Measurements from ENCODE around the gene CHD5.

CHD5 gene

GRCh38 chr1:6133146-6133895 is 46.8 kb downstream of the CHD5 start:
- no peak for DNase-seq (ENCODE audit: low spot score)

DNA sequence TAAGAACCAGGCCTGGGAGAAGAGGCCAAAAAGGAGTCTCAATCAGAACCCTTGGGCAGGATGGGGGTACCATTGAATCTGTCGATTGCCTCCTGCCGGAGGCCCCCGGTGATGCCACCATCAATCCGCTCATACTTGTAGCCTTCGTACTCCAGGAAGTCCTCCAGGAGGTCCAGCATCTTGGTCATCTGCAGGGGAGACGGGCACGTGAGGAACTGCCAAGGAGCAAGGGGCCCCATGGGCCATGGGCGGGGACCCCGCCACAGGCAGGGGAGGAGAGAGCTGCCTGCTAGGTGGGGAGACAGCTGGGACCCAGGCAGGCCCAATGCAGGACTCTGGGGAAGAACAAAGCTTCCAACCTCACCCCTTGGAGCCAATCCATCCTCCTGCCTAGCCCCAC is 48.6 kb downstream of the CHD5 start:
- DNase-seq (ENCODE audit: low spot score) = no peak

DNA sequence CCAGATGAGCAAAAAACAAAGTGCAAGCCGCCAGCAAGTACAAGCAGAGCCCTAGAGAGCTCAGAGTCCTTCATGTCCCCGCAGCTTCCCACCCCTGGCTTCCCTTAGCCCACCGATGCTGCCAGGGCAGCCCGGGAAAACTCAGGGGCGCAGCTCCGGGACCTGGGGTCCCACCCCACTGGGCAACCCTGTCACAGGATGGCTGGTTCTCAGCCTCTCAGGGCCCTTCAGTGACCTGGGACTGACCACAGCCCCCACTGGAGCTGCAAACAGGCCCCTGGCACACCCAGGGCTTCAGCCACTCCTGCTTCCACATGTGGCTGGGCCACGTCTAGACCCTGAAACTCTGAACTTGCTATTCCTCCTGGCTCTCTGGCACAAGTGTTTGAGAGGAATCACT is 49.5 kb downstream of the CHD5 start:
- DNase-seq (ENCODE audit: low spot score) = no peak

- DNase-seq (ENCODE audit: low spot score) = no peak
Measured at GRCh38 chr1:6130036-6130435, 50.1 kb downstream of the CHD5 start.

GRCh38 chr1:6129313-6129712 is 50.8 kb downstream of the CHD5 start:
- no peak for DNase-seq (ENCODE audit: low spot score)

DNA sequence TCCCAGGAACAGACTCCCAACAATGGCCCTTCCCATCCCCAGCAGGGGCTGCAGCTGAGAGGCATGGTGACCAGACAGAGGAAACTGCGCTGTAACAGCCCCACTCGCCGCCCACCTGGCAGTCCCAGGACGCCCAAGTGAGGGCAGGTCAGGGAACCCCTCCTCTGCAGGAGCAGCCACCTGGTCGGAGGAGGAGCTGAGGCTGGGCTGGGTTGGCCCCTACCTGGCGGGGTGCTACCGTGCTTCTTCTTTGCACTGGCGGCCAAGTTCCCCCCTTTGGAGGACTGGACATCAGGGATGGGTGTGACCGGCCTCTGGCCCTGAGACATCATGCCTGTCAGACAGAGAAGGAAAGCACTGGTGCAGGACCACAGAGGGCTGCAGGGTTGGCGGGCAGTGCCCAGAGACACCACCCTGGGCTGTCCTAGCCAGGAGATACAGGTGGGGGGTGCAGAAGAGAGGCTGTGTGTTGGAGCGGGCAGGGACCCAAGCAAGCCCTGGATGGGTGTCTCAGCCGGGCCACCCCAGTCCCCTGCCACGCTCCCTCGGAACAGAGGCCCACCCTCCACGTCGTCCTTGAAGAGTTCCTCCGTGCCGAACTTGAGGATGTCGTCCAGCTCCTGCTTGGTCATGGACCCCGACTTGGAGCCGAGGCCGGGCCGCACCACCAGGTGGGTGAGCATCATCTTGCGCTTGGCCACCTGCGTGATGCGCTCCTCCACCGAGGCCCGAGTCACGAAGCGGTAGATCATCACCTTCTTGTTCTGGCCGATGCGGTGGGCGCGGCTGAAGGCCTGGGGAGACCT is 51.6 kb downstream of the CHD5 start:
- DNase-seq (ENCODE audit: low spot score) = no peak

- DNase-seq (ENCODE audit: low spot score) = peak; percentile 61
Measured at GRCh38 chr1:6127587-6128163, 52.4 kb downstream of the CHD5 start.

GRCh38 chr1:6126521-6127067 is 53.5 kb downstream of the CHD5 start:
- DNase-seq (ENCODE audit: low spot score) = no peak

DNA sequence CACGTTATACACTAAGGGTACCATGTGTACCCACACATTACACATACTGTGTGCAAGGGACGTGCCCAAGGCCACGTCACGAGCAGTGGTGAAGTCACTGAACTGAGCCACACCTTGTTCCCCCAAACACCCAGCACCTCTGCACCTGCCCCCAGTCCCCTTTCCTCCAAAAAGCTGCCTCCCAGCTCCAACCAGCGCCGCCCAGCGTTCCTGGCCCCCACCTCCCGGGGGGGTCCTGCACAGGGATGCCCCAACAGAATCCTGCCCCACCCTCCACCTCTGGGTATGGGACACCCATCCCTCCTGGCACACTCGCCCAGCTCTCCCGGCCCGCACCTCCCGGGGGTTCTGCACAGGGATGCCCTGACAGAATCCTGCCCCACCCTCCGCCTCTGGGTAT is 54.1 kb downstream of the CHD5 start:
- no peak for DNase-seq (ENCODE audit: low spot score)

- DNase-seq (ENCODE audit: low spot score) = no peak
Measured at GRCh38 chr1:6125366-6125765, 54.8 kb downstream of the CHD5 start.

GRCh38 chr1:6124746-6125365 is 55.3 kb downstream of the CHD5 start:
- DNase-seq (ENCODE audit: low spot score) = no peak

DNA sequence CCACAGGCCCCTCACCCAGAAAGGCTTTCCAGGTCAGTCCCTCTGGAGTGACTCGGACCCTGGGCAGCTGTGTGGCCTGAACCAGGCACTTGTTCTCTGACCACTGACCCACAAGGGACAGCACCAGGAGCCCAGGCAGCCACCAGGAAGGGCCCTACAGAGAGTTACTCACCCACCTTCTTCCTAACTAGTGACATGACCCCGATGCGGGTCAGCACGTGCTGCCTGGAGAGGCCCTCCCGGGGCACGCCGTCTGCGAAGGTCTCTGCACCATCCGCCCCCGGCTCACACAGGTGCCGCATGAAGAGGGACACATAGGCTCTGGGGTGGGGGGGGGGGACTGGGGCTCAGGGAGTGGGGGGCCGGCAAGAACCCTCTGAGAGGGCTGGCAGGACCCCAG is 55.8 kb downstream of the CHD5 start:
- no peak for DNase-seq (ENCODE audit: low spot score)

GRCh38 chr1:6123816-6124215 is 56.3 kb downstream of the CHD5 start:
- no peak for DNase-seq (ENCODE audit: low spot score)

DNA sequence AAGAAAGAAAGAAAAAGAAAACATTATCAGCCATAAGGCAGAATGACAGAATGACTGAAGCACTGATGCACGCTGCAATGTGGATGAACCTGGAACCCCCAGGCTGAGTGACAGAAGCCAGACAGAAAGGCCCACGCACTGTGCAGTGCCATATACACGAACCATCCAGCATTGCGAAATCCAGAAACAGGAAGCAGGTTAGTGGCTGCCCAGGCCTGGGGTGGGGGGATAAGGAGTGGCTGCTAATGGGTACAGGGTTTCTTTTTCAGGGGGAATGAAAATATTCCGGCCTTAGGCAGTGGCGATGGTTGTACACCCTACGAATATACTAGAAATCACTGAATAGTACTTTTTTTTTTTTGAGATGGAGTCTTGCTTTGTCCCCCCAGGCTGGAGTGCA is 57.0 kb downstream of the CHD5 start:
- no peak for DNase-seq (ENCODE audit: low spot score)

- DNase-seq (ENCODE audit: low spot score) = no peak
Measured at GRCh38 chr1:6121651-6122370, 58.3 kb downstream of the CHD5 start.

DNA sequence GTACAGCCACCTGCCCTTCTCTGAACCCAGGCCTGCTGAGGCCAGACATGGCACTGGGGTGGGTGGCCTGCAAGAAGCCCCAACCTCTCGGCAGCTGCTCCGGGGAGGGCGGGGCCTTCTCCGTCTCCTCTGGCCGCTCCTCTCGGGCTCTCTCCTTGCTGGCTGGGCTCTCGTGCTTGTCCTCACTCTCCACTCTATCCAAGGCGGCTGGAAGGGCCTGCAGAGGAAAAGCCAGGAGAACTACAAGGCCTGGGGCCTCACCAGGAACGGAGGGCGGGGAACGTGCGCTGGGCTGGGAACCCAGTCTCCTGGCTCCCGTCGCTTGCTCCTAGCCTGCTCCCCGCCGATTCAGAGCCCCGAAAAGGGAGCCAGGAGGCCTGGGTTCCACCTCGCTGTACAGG is 59.1 kb downstream of the CHD5 start:
- DNase-seq (ENCODE audit: low spot score) = no peak

GRCh38 chr1:6118415-6118814 is 61.7 kb downstream of the CHD5 start:
- no peak for DNase-seq (ENCODE audit: low spot score)

- no peak for DNase-seq (ENCODE audit: low spot score)
Measured at GRCh38 chr1:6117624-6118023, 62.5 kb downstream of the CHD5 start.

DNA sequence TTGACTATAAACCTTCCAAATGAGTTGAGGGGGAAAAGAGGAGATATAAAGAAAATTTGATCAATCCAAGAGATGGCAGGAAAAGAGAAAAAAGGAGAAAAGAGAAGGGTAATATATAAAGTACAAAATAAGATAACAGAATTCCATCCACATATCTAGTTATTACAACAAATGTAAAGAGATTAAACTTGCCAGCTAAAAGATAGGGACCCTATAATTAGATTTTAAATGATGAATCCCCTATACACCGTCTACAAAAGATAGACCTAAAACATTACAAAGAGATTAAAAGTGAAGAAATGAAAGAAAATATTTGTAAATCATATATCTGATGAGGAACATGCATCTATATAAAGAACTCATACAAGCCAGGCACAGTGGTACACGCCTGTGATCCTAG is 63.1 kb downstream of the CHD5 start:
- DNase-seq (ENCODE audit: low spot score) = no peak

DNA sequence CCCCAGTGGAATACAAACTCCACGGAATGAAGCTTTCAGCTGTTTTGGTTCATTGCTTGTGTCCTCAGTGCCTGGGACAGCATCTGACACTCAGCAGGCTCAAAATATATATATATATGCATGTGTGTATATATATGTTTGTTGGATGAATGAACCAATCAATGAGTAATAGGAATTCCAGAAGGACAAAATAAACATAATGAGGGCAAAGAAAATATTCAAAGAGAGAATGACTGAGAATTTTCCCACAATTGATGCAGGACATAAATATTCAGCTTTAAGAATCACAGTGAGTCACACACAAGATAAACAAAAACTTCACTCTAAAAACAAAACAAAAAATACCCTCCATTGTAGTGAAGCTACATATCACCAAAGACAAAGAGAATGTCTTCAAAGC is 64.0 kb downstream of the CHD5 start:
- no peak for DNase-seq (ENCODE audit: low spot score)

GRCh38 chr1:6113745-6114144 is 66.4 kb downstream of the CHD5 start:
- no peak for DNase-seq (ENCODE audit: low spot score)

DNA sequence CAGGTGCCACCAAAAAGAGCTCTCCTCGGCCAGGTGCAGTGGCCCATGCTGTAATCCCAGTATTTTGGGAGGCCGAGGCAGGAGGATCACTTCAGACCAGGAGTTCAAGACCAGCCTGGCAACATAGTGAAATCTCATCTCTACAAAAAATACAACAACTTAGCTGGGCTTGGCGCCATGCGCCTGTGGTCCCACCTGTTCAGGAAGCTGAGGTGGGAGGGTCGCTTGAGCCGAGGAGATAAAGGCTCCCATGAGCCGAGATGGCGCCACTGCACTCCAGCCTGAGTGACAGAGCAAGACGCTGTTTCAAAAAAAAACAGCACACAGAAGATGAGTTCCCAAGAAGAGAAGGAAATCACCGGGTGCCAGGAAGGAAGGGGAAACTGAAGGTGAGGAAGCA is 67.0 kb downstream of the CHD5 start:
- DNase-seq (ENCODE audit: low spot score) = no peak
